ELR (cell line): ENCODE data around the gene ACTL10.

ENCODE experiments used
- DNase-seq: peaks from one replicate; pipeline ENCODE4 v3.0.0-alpha.2; 2015; ENCODE audit warnings: low read depth

Gene ACTL10

GRCh38 chr20:33677991-33678702 is 11.4 kb downstream of the ACTL10 start:
- DNase-seq: no peak

GRCh38 chr20:33679758-33680485 is 13.2 kb downstream of the ACTL10 start:
- no peak for DNase-seq

- DNase-seq: no peak
Observed at GRCh38 chr20:33680686-33681085, 13.9 kb downstream of the ACTL10 start.

- no peak for DNase-seq
Observed at GRCh38 chr20:33681288-33681687, 14.5 kb downstream of the ACTL10 start.

- DNase-seq: no peak
Observed at GRCh38 chr20:33681728-33682353, 15.1 kb downstream of the ACTL10 start.

- peak; percentile 24 for DNase-seq
Observed at GRCh38 chr20:33684533-33685327, 18.0 kb downstream of the ACTL10 start.

- DNase-seq: peak; percentile 72
Observed at GRCh38 chr20:33685328-33686099, 18.8 kb downstream of the ACTL10 start.

- peak; percentile 98 for DNase-seq
Observed at GRCh38 chr20:33686100-33686983, 19.6 kb downstream of the ACTL10 start, which contains the start of gene E2F1. E2F1 (minus strand) TSS chr20:33686385; CDS start chr20:33686264, 121 bp downstream.

- DNase-seq: no peak
Observed at GRCh38 chr20:33686984-33687366, 20.2 kb downstream of the ACTL10 start.

- DNase-seq: peak; percentile 73
Observed at GRCh38 chr20:33687370-33687915, 20.7 kb downstream of the ACTL10 start.

GRCh38 chr20:33687993-33688937 is 21.5 kb downstream of the ACTL10 start:
- DNase-seq: peak; percentile 66

GRCh38 chr20:33688938-33689424 is 22.2 kb downstream of the ACTL10 start:
- DNase-seq: no peak

GRCh38 chr20:33689493-33689892 is 22.8 kb downstream of the ACTL10 start:
- DNase-seq: no peak

- DNase-seq: peak; percentile 71
Observed at GRCh38 chr20:33689973-33690372, 23.2 kb downstream of the ACTL10 start.

- no peak for DNase-seq
Observed at GRCh38 chr20:33693289-33693688, 26.5 kb downstream of the ACTL10 start.

- DNase-seq: no peak
Observed at GRCh38 chr20:33693741-33694638, 27.2 kb downstream of the ACTL10 start.

- DNase-seq: no peak
Observed at GRCh38 chr20:33694639-33695012, 27.9 kb downstream of the ACTL10 start.

- DNase-seq: no peak
Observed at GRCh38 chr20:33696448-33696847, 29.7 kb downstream of the ACTL10 start.
